GM21526 (cell line): ENCODE data around the gene EPB41.

Experiments
- ATAC-seq: cut with Tn5 transposase; IDR thresholded peaks from one replicate; pipeline ENCODE4 v1.9.1; 2021; ENCODE audit warnings: moderate library complexity; ENCODE audit not compliant: unreplicated experiment, low FRiP score

The EPB41 gene

GRCh38 chr1:28973596-28974421 lies 59.4 kb downstream of the EPB41 start:
- no peak for ATAC-seq

DNA sequence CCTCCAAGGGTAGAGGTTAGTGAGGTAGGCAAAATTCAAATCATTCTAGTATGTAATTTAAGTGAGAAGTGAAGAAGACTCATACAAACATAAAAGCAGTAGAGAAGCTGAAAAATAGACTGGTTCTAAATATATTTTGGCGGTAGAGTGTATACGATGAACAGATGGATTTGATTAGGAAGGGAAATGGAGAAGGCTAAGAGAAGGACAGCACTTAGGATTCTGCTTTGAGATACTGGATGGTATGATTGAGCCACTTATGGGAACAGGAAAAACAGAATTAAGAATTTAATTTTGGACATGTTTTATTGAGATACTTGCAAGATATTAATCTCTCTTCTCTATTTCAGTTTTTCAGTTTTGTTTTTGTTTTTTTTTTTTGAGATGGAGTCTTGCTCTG lies 60.1 kb downstream of the EPB41 start:
- ATAC-seq, result no peak

GRCh38 chr1:28976248-28976647 lies 61.9 kb downstream of the EPB41 start:
- no peak for ATAC-seq

DNA sequence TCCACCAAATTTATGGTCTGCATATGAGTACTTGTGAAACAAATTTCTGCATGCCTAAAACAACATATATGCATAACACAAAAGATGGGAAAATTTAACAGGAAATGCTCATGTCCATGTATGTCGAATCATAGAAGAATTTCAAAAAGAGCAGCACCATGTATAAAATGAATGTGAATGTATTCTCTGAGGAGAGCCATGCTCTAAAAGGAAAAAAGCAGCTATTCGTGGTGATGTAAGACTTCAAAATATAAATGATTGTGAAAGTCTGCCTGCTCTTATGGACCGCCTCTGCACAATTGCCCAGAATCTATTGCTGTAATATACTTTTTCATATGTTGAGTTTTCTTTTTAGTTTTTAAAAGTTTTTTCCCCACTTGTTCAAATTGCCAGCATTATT lies 66.8 kb downstream of the EPB41 start:
- ATAC-seq, result no peak

DNA sequence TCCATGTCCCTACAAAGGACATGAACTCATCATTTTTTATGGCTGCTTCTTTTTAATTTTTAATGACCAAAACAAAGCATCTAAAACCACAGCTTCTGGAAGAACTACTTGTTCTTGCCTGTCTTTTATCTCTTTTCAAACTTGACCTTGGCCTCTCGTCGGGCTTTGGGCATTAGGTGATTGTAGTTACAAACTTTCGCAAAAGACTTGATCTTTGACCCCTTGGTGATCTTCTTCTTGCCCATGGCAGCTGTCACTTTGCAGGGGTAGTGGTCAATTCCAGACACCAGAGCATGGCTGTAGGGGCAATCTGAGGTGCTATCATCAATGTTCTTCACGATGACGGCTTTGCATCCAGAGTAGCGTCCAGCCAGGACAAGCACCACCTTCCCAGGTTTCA lies 67.8 kb downstream of the EPB41 start:
- ATAC-seq, result no peak

- ATAC-seq, result no peak
Observed at GRCh38 chr1:28983091-28983490, 68.7 kb downstream of the EPB41 start.

DNA sequence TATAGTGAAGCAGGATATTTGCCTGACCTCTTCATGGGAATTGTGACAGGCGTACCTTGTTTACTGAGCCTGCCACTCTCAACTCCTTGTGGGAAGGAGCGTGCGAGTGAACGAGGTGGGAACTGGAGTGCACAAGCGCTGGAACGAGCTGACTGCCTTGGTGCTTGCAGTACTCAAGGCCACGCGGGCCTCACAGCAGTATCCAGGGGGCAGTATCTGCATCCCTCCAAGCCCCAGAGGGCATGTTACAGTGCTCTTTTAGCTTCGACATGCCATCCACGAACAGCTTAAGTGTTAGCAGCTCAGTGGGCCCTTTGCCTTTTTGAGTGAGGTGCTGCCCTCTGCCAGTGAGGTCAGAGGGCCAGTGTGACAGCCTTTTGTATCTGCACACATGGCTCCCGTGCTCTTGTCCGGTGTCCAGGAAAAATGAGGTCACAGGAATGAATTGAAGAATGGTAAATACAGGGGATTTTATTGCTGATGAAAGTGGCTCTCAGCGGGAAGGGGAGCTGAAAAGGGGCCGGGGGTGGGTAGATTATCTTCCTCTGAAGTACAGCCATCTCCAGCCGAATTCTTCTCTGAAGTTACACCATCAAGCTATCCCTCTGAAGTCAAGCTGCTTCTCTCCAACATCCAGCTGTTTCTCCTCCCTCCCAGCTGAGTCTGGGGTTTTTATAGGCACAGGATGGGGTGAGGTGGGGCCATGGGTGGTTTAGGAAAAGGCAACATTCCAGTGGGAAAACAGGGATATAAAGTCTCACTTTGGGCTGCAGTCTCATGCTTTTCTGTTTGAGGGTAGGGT lies 69.3 kb downstream of the EPB41 start:
- no peak for ATAC-seq

GRCh38 chr1:28984311-28984684 lies 69.9 kb downstream of the EPB41 start:
- no peak for ATAC-seq

DNA sequence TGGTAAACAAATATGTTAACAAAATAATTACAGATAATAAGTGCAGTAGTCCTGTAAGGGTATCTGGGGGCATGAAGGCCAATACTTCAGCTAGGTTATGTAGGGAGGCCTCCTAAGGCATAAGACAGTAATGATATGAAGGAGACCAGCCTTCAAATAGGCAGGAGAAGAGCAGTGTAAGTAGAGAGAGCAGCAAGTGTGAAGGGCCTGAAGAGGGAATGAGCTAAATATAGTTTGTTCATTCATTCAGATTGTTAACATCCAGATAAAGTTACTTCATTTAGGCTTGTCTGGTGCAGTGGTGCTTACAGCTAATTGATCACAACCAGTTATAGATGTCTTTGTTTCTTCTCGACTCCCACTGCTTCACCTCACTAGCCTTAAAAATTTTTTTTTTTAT lies 71.1 kb downstream of the EPB41 start:
- ATAC-seq, result no peak

DNA sequence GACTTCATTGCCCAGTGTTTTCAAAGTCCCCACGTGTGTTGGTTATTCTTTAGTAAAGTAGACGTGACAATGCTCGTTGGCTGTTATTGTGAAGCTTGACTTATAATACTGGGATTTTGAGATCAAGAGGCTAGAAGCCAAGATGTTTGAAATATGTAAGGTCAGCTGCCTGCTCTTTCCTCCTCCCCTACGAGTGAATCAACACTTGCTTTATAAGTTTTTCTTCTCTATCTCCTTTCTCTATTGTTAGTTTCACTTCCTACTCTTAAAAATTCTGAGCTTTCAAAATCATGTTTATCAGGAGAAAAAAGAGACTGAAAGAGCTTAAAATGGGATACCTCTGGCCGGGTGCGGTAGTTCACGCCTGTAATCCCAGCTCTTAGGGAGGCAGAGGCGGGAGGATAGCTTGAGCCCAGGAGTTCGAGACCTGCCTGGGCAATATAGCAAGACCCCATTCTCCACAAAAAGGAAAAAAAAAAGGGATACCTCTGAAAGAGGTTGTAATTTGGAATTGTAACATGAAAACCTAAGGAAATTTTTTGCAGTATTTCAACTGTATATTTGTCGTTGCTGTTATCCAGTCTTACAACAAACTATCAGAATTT lies 72.0 kb downstream of the EPB41 start:
- ATAC-seq, result no peak

DNA sequence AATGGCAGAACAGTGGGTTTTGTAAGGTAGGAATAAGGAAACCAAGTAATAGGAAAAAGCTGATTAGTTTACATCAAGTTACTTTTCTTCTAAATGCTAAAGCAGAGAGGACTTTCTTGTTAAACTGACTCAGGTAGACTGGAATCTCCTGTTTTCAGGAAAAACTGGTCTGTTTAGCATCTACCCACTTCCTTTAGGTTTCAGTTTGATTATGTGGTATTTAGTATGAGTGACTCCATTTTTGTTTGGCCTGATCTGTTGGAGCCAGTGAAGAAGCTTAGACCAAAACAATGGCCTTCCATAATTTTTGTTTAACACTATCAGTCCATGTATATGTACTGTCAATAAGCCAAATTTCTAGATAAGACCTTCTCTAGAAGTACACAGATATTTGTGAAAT lies 88.4 kb downstream of the EPB41 start:
- ATAC-seq, result no peak

GRCh38 chr1:29004288-29004687 lies 89.9 kb downstream of the EPB41 start:
- no peak for ATAC-seq

GRCh38 chr1:29004798-29005197 lies 90.4 kb downstream of the EPB41 start:
- ATAC-seq, result no peak

GRCh38 chr1:29011775-29012174 lies 97.4 kb downstream of the EPB41 start:
- ATAC-seq, result no peak

- ATAC-seq, result no peak
Observed at GRCh38 chr1:29017235-29017634, 102.9 kb downstream of the EPB41 start.

DNA sequence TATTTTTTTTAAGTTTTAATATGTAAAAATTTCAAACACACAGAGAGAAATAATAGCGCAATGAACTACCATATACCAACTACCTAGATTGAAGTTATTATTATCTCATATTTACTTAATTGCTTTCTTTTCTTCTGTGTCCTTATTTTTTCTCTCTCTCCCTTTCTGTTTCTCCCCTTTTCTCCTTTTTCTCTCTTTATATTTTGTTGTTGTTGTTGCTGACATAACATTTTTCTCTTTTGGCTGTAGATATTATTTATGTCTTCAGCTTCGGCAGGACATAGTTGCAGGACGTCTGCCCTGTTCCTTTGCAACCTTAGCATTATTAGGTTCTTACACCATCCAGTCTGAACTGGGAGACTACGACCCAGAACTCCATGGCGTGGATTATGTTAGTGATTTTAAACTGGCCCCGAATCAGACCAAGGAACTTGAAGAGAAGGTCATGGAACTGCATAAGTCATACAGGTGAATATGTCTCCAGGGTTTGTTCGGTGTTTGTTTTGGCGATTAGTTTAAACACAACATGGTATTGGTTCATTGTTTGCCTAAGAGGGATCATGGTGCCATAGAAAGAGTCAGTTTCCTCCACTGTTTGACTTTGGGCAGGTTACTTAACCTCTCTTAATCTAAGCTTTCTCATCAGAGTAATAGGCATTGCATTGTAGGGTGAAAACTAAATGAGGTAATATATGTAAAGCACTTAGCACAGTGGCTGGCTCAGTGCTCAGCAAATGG lies 103.8 kb downstream of the EPB41 start:
- no peak for ATAC-seq

GRCh38 chr1:29022620-29023019 lies 108.3 kb downstream of the EPB41 start:
- ATAC-seq, result no peak

DNA sequence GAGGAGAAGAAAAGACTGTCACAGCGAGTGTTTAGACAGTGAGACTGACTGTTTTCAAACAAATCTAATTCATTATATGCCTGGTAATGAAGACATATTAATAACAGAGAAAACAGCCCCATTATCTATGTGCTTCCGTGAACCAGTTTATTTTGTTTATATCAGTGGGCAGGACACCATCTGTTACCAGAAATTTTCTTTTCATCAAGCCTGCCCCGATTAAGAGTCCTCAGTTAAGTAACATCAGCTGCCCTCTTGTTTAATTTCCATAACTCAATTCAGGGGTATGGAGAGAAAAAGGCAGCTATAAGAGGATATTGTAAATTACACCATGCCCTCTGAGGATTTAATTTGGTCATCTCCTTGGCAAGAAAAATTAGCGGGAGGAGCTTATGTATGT lies 115.3 kb downstream of the EPB41 start:
- ATAC-seq, result no peak

GRCh38 chr1:29032841-29033240 lies 118.5 kb downstream of the EPB41 start:
- no peak for ATAC-seq

GRCh38 chr1:29033829-29034466 lies 119.6 kb downstream of the EPB41 start:
- no peak for ATAC-seq
